ENCODE data around the gene ACSL4.
A peak's percentile ranks its signal among the peaks of the same experiment; 100 is the strongest.

ACSL4 gene

DNA sequence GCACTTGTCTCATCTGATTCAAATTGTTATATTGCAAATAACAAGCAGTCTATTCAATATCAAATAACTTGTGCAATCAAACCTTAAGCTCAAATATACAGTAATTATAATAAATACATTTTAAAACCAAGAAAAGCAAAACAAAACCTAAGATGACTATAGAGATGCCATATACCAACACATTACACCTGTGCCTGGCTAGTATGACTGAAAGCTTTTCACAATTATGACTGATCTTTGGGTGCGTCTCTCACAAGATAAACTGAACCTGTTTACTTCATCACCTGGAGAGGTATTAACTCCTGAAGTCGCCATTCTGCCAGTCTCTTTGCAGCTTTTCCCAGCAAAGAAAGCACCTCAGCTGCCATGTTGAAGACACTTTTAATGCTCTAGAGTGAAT lies 41.3 kb downstream of the ACSL4 start:
- no peak overlapping the region for H3K9ac ChIP-seq (ENCODE audit: low read length)
- no peak overlapping the region for H3K27ac ChIP-seq (ENCODE audit: low read length, poor library complexity, severe bottlenecking)
- H3K18ac ChIP-seq (ENCODE audit: low read depth in 1 of 2, low read length in 2 of 2) = no peak overlapping the region
- H3K27me3 ChIP-seq (ENCODE audit: control insufficient read depth in 1 of 2, insufficient read depth in 1 of 2, low read length in 2 of 2) = peaks cover 0 to 40% of the 10 kb centered on the region in 2 experiments
- no peak overlapping the region for H3K14ac ChIP-seq (ENCODE audit: low read length in 2 of 2)
- H2BK15ac ChIP-seq (ENCODE audit: low read depth, poor library complexity, severe bottlenecking) = no peak overlapping the region
- no peak overlapping the region for H4K8ac ChIP-seq (ENCODE audit: low read length)
- no peaks in the 10 kb centered on the region for H3K79me1 ChIP-seq (replicated peaks; ENCODE audit: low read length, poor library complexity, severe bottlenecking)
- no peak overlapping the region for H3K23ac ChIP-seq (ENCODE audit: low read length in 2 of 2)
- H3K4ac ChIP-seq (ENCODE audit: low read depth in 1 of 2, low read length in 2 of 2) = no peak overlapping the region
- no peaks in the 10 kb centered on the region for H3K9me3 ChIP-seq (ENCODE audit: control insufficient read depth, low read length)
- H3K4me2 ChIP-seq (ENCODE audit: low read length, poor library complexity, severe bottlenecking) = no peak overlapping the region
- DNase-seq = no peak
- 100% methylated on average over 2 of the region's 2 CpGs for WGBS
- H2AFZ ChIP-seq (ENCODE audit: low read depth, low read length) = no peak overlapping the region
- H3K36me3 ChIP-seq (ENCODE audit: control insufficient read depth in 1 of 2, insufficient read depth in 2 of 2, low read depth in 1 of 2, low read length in 2 of 2) = peaks cover 0 to 32% of the 10 kb centered on the region in 2 experiments
- H2BK5ac ChIP-seq (ENCODE audit: low read depth, low read length, poor library complexity, severe bottlenecking) = no peak overlapping the region
- no peaks in the 10 kb centered on the region for H3K4me1 ChIP-seq (ENCODE audit: control insufficient read depth, insufficient read depth, low read depth, low read length)
- no peak overlapping the region for H2BK12ac ChIP-seq (ENCODE audit: low read length in 2 of 2)
- H2AK5ac ChIP-seq (ENCODE audit: low read length, severe bottlenecking) = no peak overlapping the region
- H3K4me3 ChIP-seq (ENCODE audit: insufficient read depth in 1 of 2, low read depth in 1 of 2, low read length in 2 of 2) = no peak overlapping the region
- H4K91ac ChIP-seq (ENCODE audit: low read length) = no peak overlapping the region
- no peak overlapping the region for H2BK120ac ChIP-seq (ENCODE audit: low read depth, low read length)

- H2BK15ac ChIP-seq (ENCODE audit: low read depth, poor library complexity, severe bottlenecking) = no peak overlapping the region
- no peak overlapping the region for H3K4ac ChIP-seq (ENCODE audit: low read depth in 1 of 2, low read length in 2 of 2)
- H3K4me1 ChIP-seq (ENCODE audit: control insufficient read depth, insufficient read depth, low read depth, low read length) = no peaks in the 10 kb centered on the region
- H3K27ac ChIP-seq (ENCODE audit: low read length, poor library complexity, severe bottlenecking) = no peak overlapping the region
- no peak overlapping the region for H3K14ac ChIP-seq (ENCODE audit: low read length in 2 of 2)
- WGBS = no CpG with 5 or more reads among the region's 1 CpG
- H2AFZ ChIP-seq (ENCODE audit: low read depth, low read length) = no peak overlapping the region
- no peak overlapping the region for H3K23ac ChIP-seq (ENCODE audit: low read length in 2 of 2)
- H3K18ac ChIP-seq (ENCODE audit: low read depth in 1 of 2, low read length in 2 of 2) = no peak overlapping the region
- peaks cover 0 to 32% of the 10 kb centered on the region in 2 experiments for H3K36me3 ChIP-seq (ENCODE audit: control insufficient read depth in 1 of 2, insufficient read depth in 2 of 2, low read depth in 1 of 2, low read length in 2 of 2)
- no peaks in the 10 kb centered on the region for H3K79me1 ChIP-seq (replicated peaks; ENCODE audit: low read length, poor library complexity, severe bottlenecking)
- H2AK5ac ChIP-seq (ENCODE audit: low read length, severe bottlenecking) = no peak overlapping the region
- no peak overlapping the region for H2BK120ac ChIP-seq (ENCODE audit: low read depth, low read length)
- no peak for DNase-seq
- no peak overlapping the region for H4K8ac ChIP-seq (ENCODE audit: low read length)
- no peaks in the 10 kb centered on the region for H3K9me3 ChIP-seq (ENCODE audit: control insufficient read depth, low read length)
- peaks cover 0 to 41% of the 10 kb centered on the region in 2 experiments for H3K27me3 ChIP-seq (ENCODE audit: control insufficient read depth in 1 of 2, insufficient read depth in 1 of 2, low read length in 2 of 2)
- no peak overlapping the region for H2BK12ac ChIP-seq (ENCODE audit: low read length in 2 of 2)
- H3K4me3 ChIP-seq (ENCODE audit: insufficient read depth in 1 of 2, low read depth in 1 of 2, low read length in 2 of 2) = no peak overlapping the region
- H2BK5ac ChIP-seq (ENCODE audit: low read depth, low read length, poor library complexity, severe bottlenecking) = no peak overlapping the region
- peak overlapping the region; percentile 29 for H3K9ac ChIP-seq (ENCODE audit: low read length)
- no peak overlapping the region for H4K91ac ChIP-seq (ENCODE audit: low read length)
- no peak overlapping the region for H3K4me2 ChIP-seq (ENCODE audit: low read length, poor library complexity, severe bottlenecking)
These were observed 41.8 kb downstream of the ACSL4 start for GRCh38 chrX:109691277-109691676.

GRCh38 chrX:109687903-109688302 lies 45.2 kb downstream of the ACSL4 start:
- H2BK15ac ChIP-seq (ENCODE audit: low read depth, poor library complexity, severe bottlenecking) = no peak overlapping the region
- H3K18ac ChIP-seq (ENCODE audit: low read depth in 1 of 2, low read length in 2 of 2) = no peak overlapping the region
- peaks cover 0 to 50% of the 10 kb centered on the region in 2 experiments for H3K27me3 ChIP-seq (ENCODE audit: control insufficient read depth in 1 of 2, insufficient read depth in 1 of 2, low read length in 2 of 2)
- H3K23ac ChIP-seq (ENCODE audit: low read length in 2 of 2) = no peak overlapping the region
- H3K4ac ChIP-seq (ENCODE audit: low read depth in 1 of 2, low read length in 2 of 2) = no peak overlapping the region
- peaks cover 0 to 24% of the 10 kb centered on the region in 2 experiments for H3K36me3 ChIP-seq (ENCODE audit: control insufficient read depth in 1 of 2, insufficient read depth in 2 of 2, low read depth in 1 of 2, low read length in 2 of 2)
- no peak overlapping the region for H4K91ac ChIP-seq (ENCODE audit: low read length)
- no peak overlapping the region for H3K4me2 ChIP-seq (ENCODE audit: low read length, poor library complexity, severe bottlenecking)
- no peak overlapping the region for H3K9ac ChIP-seq (ENCODE audit: low read length)
- no peak for DNase-seq
- H2BK12ac ChIP-seq (ENCODE audit: low read length in 2 of 2) = no peak overlapping the region
- H3K4me3 ChIP-seq (ENCODE audit: insufficient read depth in 1 of 2, low read depth in 1 of 2, low read length in 2 of 2) = no peak overlapping the region
- no peak overlapping the region for H3K27ac ChIP-seq (ENCODE audit: low read length, poor library complexity, severe bottlenecking)
- H3K14ac ChIP-seq (ENCODE audit: low read length in 2 of 2) = no peak overlapping the region
- peaks cover 2% of the 10 kb centered on the region for H3K79me1 ChIP-seq (replicated peaks; ENCODE audit: low read length, poor library complexity, severe bottlenecking)
- H2BK5ac ChIP-seq (ENCODE audit: low read depth, low read length, poor library complexity, severe bottlenecking) = no peak overlapping the region
- H3K9me3 ChIP-seq (ENCODE audit: control insufficient read depth, low read length) = no peaks in the 10 kb centered on the region
- H2BK120ac ChIP-seq (ENCODE audit: low read depth, low read length) = no peak overlapping the region
- no peak overlapping the region for H2AFZ ChIP-seq (ENCODE audit: low read depth, low read length)
- 97% methylated on average over 1 of the region's 1 CpG for WGBS
- no peak overlapping the region for H2AK5ac ChIP-seq (ENCODE audit: low read length, severe bottlenecking)
- H3K4me1 ChIP-seq (ENCODE audit: control insufficient read depth, insufficient read depth, low read depth, low read length) = no peaks in the 10 kb centered on the region
- H4K8ac ChIP-seq (ENCODE audit: low read length) = no peak overlapping the region

DNA sequence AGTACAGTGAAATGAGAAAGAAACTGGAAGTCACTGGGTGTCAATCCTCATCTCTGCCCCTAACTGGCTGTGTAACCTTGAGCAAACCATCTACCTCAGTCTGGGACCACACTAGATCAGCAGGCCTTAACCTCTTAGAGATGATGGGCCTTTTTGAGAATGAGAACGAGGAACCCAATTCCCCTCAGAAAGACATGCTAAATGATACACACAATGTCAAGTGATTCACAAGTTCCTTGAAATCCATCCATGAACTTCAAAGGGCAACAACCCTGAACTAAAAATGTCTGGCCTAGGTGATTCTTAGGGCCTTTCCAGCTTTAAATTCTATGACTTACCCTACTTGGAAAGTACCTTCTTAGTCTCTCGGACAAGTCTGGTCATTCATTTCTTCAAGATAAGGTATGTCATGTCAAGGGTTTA lies 47.4 kb downstream of the ACSL4 start:
- no peak overlapping the region for H3K23ac ChIP-seq (ENCODE audit: low read length in 2 of 2)

More for the DNA sequence above, 47.4 kb downstream of the ACSL4 start:
- H2AK5ac ChIP-seq (ENCODE audit: low read length, severe bottlenecking) = no peak overlapping the region
- peaks cover 4% of the 10 kb centered on the region for H3K79me1 ChIP-seq (replicated peaks; ENCODE audit: low read length, poor library complexity, severe bottlenecking)
- H3K4me2 ChIP-seq (ENCODE audit: low read length, poor library complexity, severe bottlenecking) = no peak overlapping the region
- H3K4ac ChIP-seq (ENCODE audit: low read depth in 1 of 2, low read length in 2 of 2) = no peak overlapping the region
- peaks cover 0 to 54% of the 10 kb centered on the region in 2 experiments for H3K27me3 ChIP-seq (ENCODE audit: control insufficient read depth in 1 of 2, insufficient read depth in 1 of 2, low read length in 2 of 2)
- no peak overlapping the region for H3K18ac ChIP-seq (ENCODE audit: low read depth in 1 of 2, low read length in 2 of 2)
- H3K36me3 ChIP-seq (ENCODE audit: control insufficient read depth in 1 of 2, insufficient read depth in 2 of 2, low read depth in 1 of 2, low read length in 2 of 2) = peaks cover 0 to 36% of the 10 kb centered on the region in 2 experiments
- no peak overlapping the region for H3K27ac ChIP-seq (ENCODE audit: low read length, poor library complexity, severe bottlenecking)
- H2BK12ac ChIP-seq (ENCODE audit: low read length in 2 of 2) = no peak overlapping the region
- H3K14ac ChIP-seq (ENCODE audit: low read length in 2 of 2) = no peak overlapping the region
- no peak overlapping the region for H2BK120ac ChIP-seq (ENCODE audit: low read depth, low read length)
- no peak overlapping the region for H4K91ac ChIP-seq (ENCODE audit: low read length)
- H2BK15ac ChIP-seq (ENCODE audit: low read depth, poor library complexity, severe bottlenecking) = no peak overlapping the region
- no peaks in the 10 kb centered on the region for H3K4me1 ChIP-seq (ENCODE audit: control insufficient read depth, insufficient read depth, low read depth, low read length)
- H4K8ac ChIP-seq (ENCODE audit: low read length) = no peak overlapping the region
- no peak for DNase-seq
- no peaks in the 10 kb centered on the region for H3K9me3 ChIP-seq (ENCODE audit: control insufficient read depth, low read length)
- H3K4me3 ChIP-seq (ENCODE audit: insufficient read depth in 1 of 2, low read depth in 1 of 2, low read length in 2 of 2) = no peak overlapping the region
- WGBS = 100% methylated on average over 1 of the region's 2 CpGs
- no peak overlapping the region for H3K9ac ChIP-seq (ENCODE audit: low read length)
- H2BK5ac ChIP-seq (ENCODE audit: low read depth, low read length, poor library complexity, severe bottlenecking) = no peak overlapping the region
- no peak overlapping the region for H2AFZ ChIP-seq (ENCODE audit: low read depth, low read length)
